GM19351 (cell line): ENCODE data around the gene FRG2C.
"Not testable (repeated sequence)": the region's sequence is repeated elsewhere in the genome, so short reads cannot be mapped to it uniquely, and the experiment has no call there.

ENCODE experiments used
- ATAC-seq: cut with Tn5 transposase; IDR thresholded peaks from one replicate; pipeline ENCODE4 v1.9.1; 2021; ENCODE audit warnings: mild to moderate bottlenecking, moderate library complexity; ENCODE audit not compliant: unreplicated experiment

Gene FRG2C

DNA sequence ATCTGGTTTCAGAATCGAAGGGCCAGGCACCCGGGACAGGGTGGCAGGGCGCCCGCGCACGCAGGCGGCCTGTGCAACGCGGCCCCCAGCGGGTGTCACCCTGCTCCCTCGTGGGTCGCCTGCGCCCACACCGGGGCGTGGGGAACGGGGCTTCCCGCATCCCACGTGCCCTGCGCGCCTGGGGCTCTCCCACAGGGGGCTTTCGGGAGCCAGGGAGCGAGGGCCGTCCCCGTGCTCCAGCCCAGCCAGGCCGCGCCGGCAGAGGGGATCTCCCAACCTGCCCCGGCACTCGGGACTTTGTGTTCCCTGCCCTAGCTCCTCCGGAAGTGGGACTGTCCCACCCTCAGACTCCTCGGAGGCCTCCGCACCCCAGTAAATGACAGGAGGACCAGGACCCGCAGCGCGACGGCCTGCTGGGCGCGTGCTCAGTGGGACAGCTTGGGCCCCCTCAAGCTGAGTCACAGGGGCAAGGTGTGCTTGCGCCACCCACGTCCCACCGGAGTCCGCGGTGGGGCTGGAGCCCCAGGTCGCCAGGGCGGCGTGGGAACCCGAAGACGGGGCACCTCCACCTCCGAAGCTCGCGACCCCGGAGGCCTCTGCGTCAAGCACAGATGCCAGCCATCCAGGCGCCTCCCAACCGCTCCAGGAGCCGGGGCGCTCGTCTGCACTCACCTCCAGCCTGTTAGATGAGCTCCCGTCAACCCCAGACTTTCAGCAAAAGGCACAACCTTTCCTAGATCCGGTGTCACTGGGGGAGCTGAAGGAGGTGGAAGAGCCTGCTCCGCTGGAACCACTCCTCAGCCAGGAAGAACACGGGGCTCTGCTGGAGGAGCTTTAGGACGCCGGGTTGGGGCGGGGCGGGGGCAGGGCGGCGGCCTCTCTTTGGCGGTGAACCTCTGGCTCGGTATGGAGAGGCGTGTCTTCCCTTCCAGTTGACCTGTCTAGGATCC lies 5.5 kb downstream of the FRG2C start:
- ATAC-seq, result not testable (repeated sequence)

DNA sequence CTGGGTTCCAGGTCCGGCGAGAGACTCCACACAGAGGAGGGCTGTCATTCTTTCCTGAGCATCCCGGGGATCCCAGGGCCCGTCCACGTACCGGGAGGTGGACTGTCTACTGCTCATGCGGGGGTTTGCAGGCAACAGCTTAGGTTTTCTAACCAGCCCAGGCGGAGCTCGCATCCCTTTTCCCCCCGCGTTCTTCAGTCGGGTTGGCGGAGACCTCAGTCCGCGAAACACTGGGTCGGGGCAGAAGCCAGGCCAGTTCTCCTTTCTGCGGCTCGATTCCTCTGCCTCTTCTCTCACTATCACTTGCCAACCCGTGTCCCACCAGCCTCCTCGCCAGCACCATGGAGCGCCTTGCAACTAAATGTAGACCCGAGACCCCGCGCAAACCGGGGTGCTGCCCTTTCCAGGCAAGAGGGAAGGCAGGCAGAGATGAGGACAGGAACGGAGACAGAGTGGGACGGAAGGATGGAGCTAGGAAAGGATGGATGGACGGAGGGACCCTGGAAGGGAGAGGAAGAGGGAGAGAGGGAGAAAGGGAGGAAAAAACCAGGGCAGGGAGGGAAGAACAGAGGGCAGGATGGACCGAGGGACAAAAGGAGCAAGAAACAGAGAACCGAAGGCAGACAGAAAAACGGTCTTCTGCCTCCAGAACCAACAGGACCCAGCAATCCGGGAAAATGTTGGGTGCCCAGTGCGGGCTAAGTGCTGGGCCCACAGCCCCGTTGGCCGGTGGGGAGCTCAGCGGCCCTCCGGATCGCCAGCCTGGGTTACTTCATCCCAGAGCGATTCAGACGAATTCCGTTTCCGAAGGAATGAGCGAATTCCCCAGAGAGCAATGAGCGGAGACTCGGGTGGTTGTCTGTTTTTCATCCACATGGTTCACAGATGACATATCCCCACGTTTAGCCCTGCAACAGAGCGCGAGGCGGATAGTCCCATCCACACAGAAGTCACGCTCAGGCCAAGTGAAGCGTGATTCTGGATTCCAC lies 6.5 kb downstream of the FRG2C start:
- ATAC-seq, result not testable (repeated sequence)

DNA sequence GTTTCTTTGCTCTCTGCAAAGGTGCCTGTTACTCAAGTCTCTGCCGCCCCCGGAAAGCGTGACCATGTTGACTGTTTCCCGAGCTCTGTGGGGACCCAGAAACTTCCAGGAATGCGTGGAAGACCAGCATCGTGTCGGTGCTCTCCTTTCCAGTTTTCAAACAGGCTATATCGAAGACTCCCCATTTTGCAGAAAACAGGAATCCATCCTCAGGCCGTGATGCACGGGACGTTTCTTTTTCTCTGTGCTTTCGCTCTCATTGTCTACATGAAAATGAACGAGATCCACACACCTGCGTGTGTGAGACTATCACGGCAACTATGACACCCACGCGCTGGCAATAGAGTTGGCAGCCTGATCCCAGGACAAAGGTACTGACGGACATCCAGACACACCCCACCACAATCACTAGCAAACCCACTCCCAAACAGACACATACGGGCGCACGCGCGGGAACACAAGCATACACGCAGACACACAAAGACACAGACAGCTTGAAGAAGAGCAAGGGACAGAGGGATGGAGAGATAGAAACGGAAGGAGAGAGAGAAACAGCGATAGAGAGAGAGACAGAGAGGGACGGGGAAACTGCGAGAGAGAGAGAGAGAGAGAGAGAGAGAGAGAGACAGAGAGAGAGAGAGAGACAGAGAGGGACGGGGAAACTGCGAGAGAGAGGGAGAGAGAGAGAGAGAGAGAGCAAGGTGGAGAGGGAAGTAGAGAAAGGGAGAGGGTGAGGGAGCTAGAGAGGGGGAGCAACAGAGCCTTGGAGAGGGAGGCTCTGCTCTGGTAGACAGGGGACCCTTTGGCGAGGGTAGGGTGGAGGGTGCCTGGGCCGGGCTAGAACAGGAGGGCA lies 7.4 kb downstream of the FRG2C start:
- not testable (repeated sequence) for ATAC-seq

DNA sequence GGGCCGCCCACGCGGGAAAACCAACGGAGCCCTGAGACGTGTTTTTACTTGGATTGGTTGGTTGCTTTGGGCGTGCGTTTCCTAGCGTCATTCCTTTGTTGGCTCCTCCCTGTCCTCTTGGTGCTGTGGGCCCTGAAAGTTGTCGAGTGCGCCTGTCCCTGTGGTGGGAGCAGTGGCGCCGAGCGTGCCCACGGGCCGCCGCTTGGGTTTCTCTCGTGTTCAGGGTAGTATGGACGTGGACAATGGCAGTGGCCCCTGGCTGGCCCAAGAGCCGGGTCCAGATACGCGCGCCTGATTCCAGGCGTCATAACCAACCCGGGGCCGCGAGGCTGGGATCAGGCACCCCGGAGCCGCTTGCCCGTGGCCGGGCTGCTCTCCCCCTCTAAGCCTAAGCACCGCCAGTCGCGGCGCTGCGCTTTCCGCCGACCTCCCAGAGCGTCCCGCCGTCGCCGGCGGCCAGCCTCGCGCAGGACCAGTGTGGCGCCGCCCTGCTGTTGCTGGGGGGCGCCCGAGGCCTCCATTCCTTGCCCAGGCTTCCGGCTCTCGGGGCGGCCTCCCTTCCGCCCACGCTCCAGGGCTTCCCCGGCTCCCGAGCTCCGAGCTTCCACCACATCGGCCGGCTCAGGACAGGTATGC lies 8.1 kb downstream of the FRG2C start:
- not testable (repeated sequence) for ATAC-seq

DNA sequence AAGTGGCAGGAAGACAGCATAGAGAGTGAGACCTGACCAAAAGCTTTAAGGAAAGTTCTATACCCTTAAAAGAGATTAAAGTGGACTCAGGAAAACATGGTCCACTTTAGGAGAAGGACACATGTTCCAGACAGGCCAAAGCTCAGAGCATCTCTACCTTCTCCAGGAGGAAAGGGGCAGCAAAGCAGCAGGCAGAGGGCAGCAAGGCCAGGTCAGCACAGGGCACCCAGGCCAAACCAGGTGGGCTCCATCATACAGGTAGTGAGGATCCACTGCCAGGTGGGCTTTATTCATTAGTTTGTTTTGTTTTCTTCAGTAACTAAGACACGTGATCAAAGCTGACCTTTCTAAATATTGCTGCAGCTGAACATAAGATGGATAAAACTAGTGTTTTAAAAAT lies 19.8 kb downstream of the FRG2C start:
- ATAC-seq, result not testable (repeated sequence)

DNA sequence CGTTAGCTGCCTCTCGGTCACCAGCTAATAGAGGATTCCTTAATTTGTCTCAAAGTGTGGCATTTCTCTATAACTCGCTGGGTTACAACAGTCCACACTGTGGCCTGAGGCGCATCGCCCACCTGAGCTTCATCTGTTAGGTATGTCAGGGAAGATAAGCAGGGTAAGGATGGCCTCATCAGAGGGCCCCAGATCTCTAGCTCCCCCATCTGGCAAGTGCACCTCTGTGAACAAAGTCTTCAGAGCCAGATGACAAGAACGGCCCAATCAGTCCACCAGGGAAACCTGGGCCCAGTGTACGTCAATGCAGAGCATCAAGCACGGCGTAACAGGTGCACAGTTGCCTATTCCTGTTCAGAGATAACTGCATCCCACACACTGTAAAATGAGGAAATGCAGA lies 23.2 kb downstream of the FRG2C start:
- ATAC-seq, result no peak

DNA sequence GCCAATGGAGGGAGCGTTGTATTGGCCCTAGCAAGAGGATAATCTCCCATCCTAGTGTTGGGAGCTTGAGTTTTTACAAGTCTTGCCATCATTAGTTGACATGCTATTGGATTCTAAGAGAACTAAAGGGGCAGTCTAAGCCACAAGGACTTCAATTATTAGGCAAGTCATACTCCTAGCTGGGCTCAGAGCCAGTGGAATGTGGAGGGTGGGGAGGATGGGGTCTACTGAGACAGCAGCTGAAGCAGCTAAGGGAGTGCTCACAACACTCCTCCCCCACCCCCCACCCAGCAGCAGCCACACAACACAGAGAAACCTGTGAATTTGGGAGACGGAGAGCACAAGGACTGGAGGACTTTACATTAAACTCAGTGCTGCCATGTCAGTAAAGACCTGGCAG lies 27.9 kb downstream of the FRG2C start:
- ATAC-seq, result no peak
